Measurements from ENCODE around the gene CHPF. TPM values are rescaled to one million over a fixed set of nuclear protein-coding genes. Genes with fewer than 3 reads are reported as not detected.
A peak's percentile ranks its signal among the peaks of the same experiment; 100 is the strongest.

Gene CHPF
- total and polyA plus RNA-seq, 2 donors (not counting 3 experiments of a cell fraction or from before 2014, with no cell fraction given) = 0.24 to 0.32 TPM

DNA sequence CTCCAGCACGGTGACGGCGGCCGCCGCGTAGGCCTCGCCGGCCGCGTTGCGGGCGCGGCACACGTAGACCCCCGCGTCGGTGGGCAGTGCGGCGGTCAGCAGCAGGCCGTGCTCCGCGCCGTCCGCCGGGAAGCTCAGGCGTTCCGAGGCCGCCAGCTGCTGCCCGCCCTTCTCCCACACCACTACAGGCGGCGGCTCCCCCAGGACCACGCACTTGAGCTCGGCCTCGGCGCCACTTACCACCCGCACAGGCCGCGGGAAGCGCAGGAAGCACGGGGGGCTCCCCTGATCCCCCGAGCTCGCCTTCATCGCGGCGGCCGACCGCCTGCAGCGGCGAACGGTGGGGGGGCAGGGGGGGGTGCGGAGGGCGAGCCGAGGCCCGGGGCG lies 27.3 kb upstream of the CHPF start:
- POLR2A ChIA-PET = no interaction called here
- CTCF ChIA-PET = interaction anchor here (0.8 to 1.8 kb wide), 10 partner anchors 11 to 119 kb away, joined by 3 to 42 read pairs (median 6); partner anchors contain the start of genes CHPF, STK11IP and TMEM198
- peak; percentile 22 for DNase-seq (ENCODE audit: low read depth, low spot score)
- no peak overlapping the region for H3K27ac ChIP-seq (ENCODE audit: insufficient read depth, low read depth, low read length)
- TF ChIP-seq MYC (IDR thresholded peaks at IDR 0.05; ENCODE audit: low read depth, low read length) = no peak
- peak; percentile 59 for TF ChIP-seq EZH2 (IDR thresholded peaks at IDR 0.05; ENCODE audit: borderline replicate concordance, low read depth, low read length, severe bottlenecking)
- TF ChIP-seq, protein P1, sequence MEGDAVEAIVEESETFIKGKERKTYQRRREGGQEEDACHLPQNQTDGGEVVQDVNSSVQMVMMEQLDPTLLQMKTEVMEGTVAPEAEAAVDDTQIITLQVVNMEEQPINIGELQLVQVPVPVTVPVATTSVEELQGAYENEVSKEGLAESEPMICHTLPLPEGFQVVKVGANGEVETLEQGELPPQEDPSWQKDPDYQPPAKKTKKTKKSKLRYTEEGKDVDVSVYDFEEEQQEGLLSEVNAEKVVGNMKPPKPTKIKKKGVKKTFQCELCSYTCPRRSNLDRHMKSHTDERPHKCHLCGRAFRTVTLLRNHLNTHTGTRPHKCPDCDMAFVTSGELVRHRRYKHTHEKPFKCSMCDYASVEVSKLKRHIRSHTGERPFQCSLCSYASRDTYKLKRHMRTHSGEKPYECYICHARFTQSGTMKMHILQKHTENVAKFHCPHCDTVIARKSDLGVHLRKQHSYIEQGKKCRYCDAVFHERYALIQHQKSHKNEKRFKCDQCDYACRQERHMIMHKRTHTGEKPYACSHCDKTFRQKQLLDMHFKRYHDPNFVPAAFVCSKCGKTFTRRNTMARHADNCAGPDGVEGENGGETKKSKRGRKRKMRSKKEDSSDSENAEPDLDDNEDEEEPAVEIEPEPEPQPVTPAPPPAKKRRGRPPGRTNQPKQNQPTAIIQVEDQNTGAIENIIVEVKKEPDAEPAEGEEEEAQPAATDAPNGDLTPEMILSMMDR (IDR thresholded peaks at IDR 0.05; ENCODE audit: extremely low read depth in 1 of 2, insufficient read depth in 1 of 2, low read depth in 1 of 2, low read length in 2 of 2) = no peak
- no peak for TF ChIP-seq FOS (IDR thresholded peaks at IDR 0.05; ENCODE audit: borderline replicate concordance, insufficient read depth, low read length)
- no peak for TF ChIP-seq JUN (IDR thresholded peaks at IDR 0.05; ENCODE audit: borderline replicate concordance, insufficient read depth, insufficient read length, low read depth)
- TF ChIP-seq, protein P2, sequence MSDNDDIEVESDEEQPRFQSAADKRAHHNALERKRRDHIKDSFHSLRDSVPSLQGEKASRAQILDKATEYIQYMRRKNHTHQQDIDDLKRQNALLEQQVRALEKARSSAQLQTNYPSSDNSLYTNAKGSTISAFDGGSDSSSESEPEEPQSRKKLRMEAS (IDR thresholded peaks at IDR 0.05; ENCODE audit: insufficient read depth, insufficient read length) = no peak
- no peak for TF ChIP-seq GATA2 (IDR thresholded peaks at IDR 0.05; ENCODE audit: insufficient read depth, insufficient read length, low read depth, low read length)
- no peaks in the 10 kb centered on the region for H4K20me1 ChIP-seq (replicated peaks; ENCODE audit: control insufficient read depth, extremely low read depth, insufficient read depth, low read length)
- H3K36me3 ChIP-seq (ENCODE audit: control insufficient read depth in 2 of 2, extremely low read depth in 1 of 2, insufficient read depth in 2 of 2, low read length in 2 of 2) = no peaks in the 10 kb centered on the region
- no peaks in the 10 kb centered on the region for H3K4me1 ChIP-seq (ENCODE audit: control insufficient read depth, extremely low read depth, insufficient read depth, low read length)
- no peak overlapping the region for H3K9ac ChIP-seq (replicated peaks; ENCODE audit: extremely low read depth, insufficient read depth, low read length)
- BruUV-seq (replicated peaks) = no TSS peak
- intact Hi-C loops (cut with micrococcal nuclease) = loop anchor here (1.0 kb wide), 2 partner anchors 26 to 71 kb away; partner anchors contain the start of gene STK11IP
- peak overlapping the region in 2 of 3 experiments; percentile 36 to 75 for H3K4me3 ChIP-seq (replicated peaks in 1 of 3; ENCODE audit: insufficient read depth in 1 of 3, low read depth in 1 of 3, low read length in 3 of 3)
- peak overlapping the region; percentile 44 for H3K4me2 ChIP-seq (ENCODE audit: insufficient read depth, low read length)
- H3K9me1 ChIP-seq (replicated peaks; ENCODE audit: control insufficient read depth, extremely low read depth, insufficient read depth, low read length) = no peaks in the 10 kb centered on the region
- peak overlapping the region; percentile 34 for H2AFZ ChIP-seq (ENCODE audit: low read depth, low read length)
- dilution Hi-C loops (cut with MboI; ENCODE audit: extremely low pct_ligation_motif_present, low sequenced_read_pairs) = no loop called here
- no peaks in the 10 kb centered on the region for H3K79me2 ChIP-seq (ENCODE audit: control insufficient read depth, insufficient read depth, low read length)
- H3K27me3 ChIP-seq (ENCODE audit: control insufficient read depth in 2 of 2, insufficient read depth in 2 of 2, low read length in 2 of 2) = peaks cover 9 to 25% of the 10 kb centered on the region in 2 experiments
- no peaks in the 10 kb centered on the region for H3K9me3 ChIP-seq (replicated peaks; ENCODE audit: control insufficient read depth, insufficient read depth, low read length)
- no peak for FAIRE-seq
